HepG2 (cell line): ENCODE measurements around the gene NCOA7. TPM values are rescaled to one million over a fixed set of nuclear protein-coding genes. Genes with fewer than 3 reads are reported as not detected.

Experiments used
- AHDC1 ChIP-seq: sonication (generic); formaldehyde crosslinking; IDR thresholded peaks from 2 replicates; pipeline ENCODE4 v1.5.1; 2020; ENCODE audit warnings: mild to moderate bottlenecking, missing genetic modification reagents, borderline replicate concordance
- ATM ChIP-seq: fragments of 450-650 bp; IDR thresholded peaks from 2 replicates; pipeline ENCODE4 v1.7.1; 2017; ENCODE audit warnings: mild to moderate bottlenecking, borderline replicate concordance
- BORCS8-MEF2B ChIP-seq: sonication (generic); formaldehyde crosslinking; IDR thresholded peaks from 2 replicates; pipeline ENCODE4 v1.8.0; 2022; ENCODE audit warnings: mild to moderate bottlenecking, missing genetic modification reagents
- FOXK2 ChIP-seq: fragments of 450-650 bp; IDR thresholded peaks from 2 replicates; pipeline ENCODE4 v1.6.1; 2016
- GLI4 ChIP-seq: sonication (generic); formaldehyde crosslinking; IDR thresholded peaks from 2 replicates; pipeline ENCODE4 v1.5.1; 2020; ENCODE audit warnings: missing genetic modification reagents, mild to moderate bottlenecking, moderate library complexity, borderline replicate concordance
- KDM4B ChIP-seq: sonication (generic); formaldehyde crosslinking; IDR thresholded peaks from 2 replicates; pipeline ENCODE4 v1.4.0; 2020; ENCODE audit warnings: missing genetic modification reagents
- MXD4 ChIP-seq: IDR thresholded peaks from 2 replicates; pipeline ENCODE4 v1.6.1; 2016; ENCODE audit warnings: mild to moderate bottlenecking, missing biosample characterization, missing genetic modification reagents
- RBM39 ChIP-seq: fragments of 200-400 bp; formaldehyde crosslinking; IDR thresholded peaks from one replicate; pipeline ENCODE4 v1.6.1; 2018; ENCODE audit warnings: antibody characterized with exemption, mild to moderate bottlenecking, low read depth, low read length; ENCODE audit not compliant: poor library complexity, severe bottlenecking
- SAFB2 ChIP-seq: sonication (generic); formaldehyde crosslinking; IDR thresholded peaks from 2 replicates; pipeline ENCODE4 v1.5.1; 2020; ENCODE audit warnings: missing genetic modification reagents, low read depth, mild to moderate bottlenecking, borderline replicate concordance
- TARDBP ChIP-seq: sonication (generic); formaldehyde crosslinking; IDR thresholded peaks from 2 replicates; pipeline ENCODE4 v1.8.0; 2022; ENCODE audit warnings: mild to moderate bottlenecking, missing genetic modification reagents
- ZBTB1 ChIP-seq: sonication (generic); formaldehyde crosslinking; IDR thresholded peaks from 2 replicates; pipeline ENCODE4 v1.4.0; 2020; ENCODE audit warnings: missing genetic modification reagents, borderline replicate concordance
- ZBTB14 ChIP-seq: sonication (generic); formaldehyde crosslinking; IDR thresholded peaks from 2 replicates; pipeline ENCODE4 v1.4.0; 2020; ENCODE audit warnings: missing genetic modification reagents
- ZBTB39 ChIP-seq: sonication (generic); formaldehyde crosslinking; IDR thresholded peaks from 2 replicates; pipeline ENCODE4 v1.5.0; 2020; ENCODE audit warnings: missing genetic modification reagents
- ZFP37 ChIP-seq: sonication (generic); formaldehyde crosslinking; IDR thresholded peaks from 2 replicates; pipeline ENCODE4 v1.4.0; 2020; ENCODE audit warnings: missing genetic modification reagents, borderline replicate concordance
- ZNF253 ChIP-seq: sonication (generic); formaldehyde crosslinking; IDR thresholded peaks from 2 replicates; pipeline ENCODE4 v1.8.0; 2022; ENCODE audit warnings: mild to moderate bottlenecking, missing genetic modification reagents, borderline replicate concordance
- ZNF430 ChIP-seq: sonication (generic); formaldehyde crosslinking; IDR thresholded peaks from 2 replicates; pipeline ENCODE4 v1.9.0; 2021; ENCODE audit warnings: mild to moderate bottlenecking, missing genetic modification reagents
- ZNF749 ChIP-seq: sonication (generic); formaldehyde crosslinking; IDR thresholded peaks from 2 replicates; pipeline ENCODE4 v1.8.0; 2022; ENCODE audit warnings: mild to moderate bottlenecking, missing genetic modification reagents, moderate library complexity, borderline replicate concordance
- ZNF766 ChIP-seq: sonication (generic); formaldehyde crosslinking; IDR thresholded peaks from 2 replicates; pipeline ENCODE4 v1.5.0; 2020; ENCODE audit warnings: missing genetic modification reagents, borderline replicate concordance
- ZNF773 ChIP-seq: sonication (generic); formaldehyde crosslinking; IDR thresholded peaks from 2 replicates; pipeline ENCODE4 v1.4.0; 2020; ENCODE audit warnings: missing genetic modification reagents, borderline replicate concordance
- ZNF878 ChIP-seq: sonication (generic); formaldehyde crosslinking; IDR thresholded peaks from 2 replicates; pipeline ENCODE4 v1.8.1; 2023; ENCODE audit warnings: mild to moderate bottlenecking, missing genetic modification reagents, moderate library complexity
- polyA plus RNA-seq, 8 experiments: library from polyadenylated mRNA; depleted of rRNA in 3 of 8; stranded (reverse) in 7 of 8; unstranded in 1 of 8; fragments of >200 nt; fragmentation: Illumina TruSeq in 4 of 8; extraction: Trizol in 4 of 8; gene quantifications; 2 replicates each; pipeline versions ENCODE4 v1.2.1 to v1.2.3, GENCODE V29; 2011 to 2016; ENCODE audit warnings: low read depth in 4 of 8, missing spikeins in 1 of 8, mixed read lengths in 1 of 8; ENCODE audit not compliant: insufficient read depth in 1 of 8
- total RNA-seq, 5 experiments: library from RNA; depleted of rRNA; stranded (reverse); fragments of >200 nt; fragmentation: Illumina TruSeq; extraction: Trizol; gene quantifications; 2 replicates each; pipeline ENCODE4 v1.2.3, GENCODE V29; 2016; ENCODE audit warnings: low read depth in 1 of 5

The NCOA7 gene
- total and polyA plus RNA-seq, 2 of the 13 experiments (the other 11 are each of a cell fraction or from before 2014, with no cell fraction given) = 13.6 to 20.8 TPM

GRCh38 chr6:125780540-125781313 lies 10.0 kb upstream of the NCOA7 start (continued):
- peak; percentile 72; the same call in 1 of the 2 replicates for TF ChIP-seq AHDC1 (CRISPR knock-in tag)
- TF ChIP-seq MXD4 (CRISPR knock-in tag) = peak; percentile 71; the same call in 1 of the 2 replicates
- no peak for TF ChIP-seq KDM4B (CRISPR knock-in tag)
- TF ChIP-seq ZNF773 (CRISPR knock-in tag) = no peak
- TF ChIP-seq ZNF878 (CRISPR knock-in tag) = 0 out of 2 replicates have a peak, but pooled peaks have one; percentile 53
- TF ChIP-seq ZBTB39 (CRISPR knock-in tag) = no peak
- TF ChIP-seq TARDBP = no peak
- TF ChIP-seq ZFP37 = no peak; the same call in none of the 2 replicates
- TF ChIP-seq SAFB2 (CRISPR knock-in tag) = peak; percentile 85; the same call in 1 of the 2 replicates
- peak; percentile 60 for TF ChIP-seq BORCS8-MEF2B
- no peak for TF ChIP-seq FOXK2
- peak; percentile 50; the same call in 1 of the 2 replicates for TF ChIP-seq GLI4 (CRISPR knock-in tag)
- TF ChIP-seq ATM = no peak
- no peak for TF ChIP-seq RBM39
- peak; percentile 89; the same call in 1 of the 2 replicates for TF ChIP-seq ZNF430
- no peak for TF ChIP-seq ZBTB1
- peak; percentile 88; the same call in 1 of the 2 replicates for TF ChIP-seq ZNF766 (CRISPR knock-in tag)
- peak; percentile 72; the same call in 1 of the 2 replicates for TF ChIP-seq ZNF749 (CRISPR knock-in tag)
- TF ChIP-seq ZBTB14 = peak; percentile 56; the same call in 1 of the 2 replicates
- no peak for TF ChIP-seq ZNF253
